PC-9 (cell line): Measurements from ENCODE around the gene MED4. TPM values are rescaled to one million over a fixed set of nuclear protein-coding genes. Genes with fewer than 3 reads are reported as not detected.

Experiments
- BruUV-seq: library from RNA; stranded (reverse); fragments of 400-500 nt; replicated peaks from 2 replicates; lab custom pipeline; 2021; lab: Mats Ljungman, UMichigan
- CTCF ChIA-PET: fragments of 300-600 bp; sonication (Branson Sonifier 250); formaldehyde crosslinking; loops from one replicate; lab custom pipeline; 2022; ENCODE audit warnings: antibody characterized with exemption; lab: Charles Lee
- POLR2A ChIA-PET: fragments of 300-600 bp; sonication (Branson Sonifier 250); formaldehyde crosslinking; loops from one replicate; lab custom pipeline; 2022; ENCODE audit warnings: antibody characterized with exemption; ENCODE audit not compliant: unreplicated experiment; lab: Charles Lee
- DNase-seq, 2 experiments: peaks; one replicate each; pipeline versions ENCODE4 v3.0.0 to v3.0.0-alpha.2; 2015 to 2022; ENCODE audit warnings: mixed read lengths in 1 of 2
- H2AFZ ChIP-seq: fragments of 200-600 bp; sonication (generic); 2 replicates; pipeline ENCODE4 v1.8.1; 2017; ENCODE audit warnings: antibody characterized with exemption
- H3F3A ChIP-seq: fragments of 200-600 bp; sonication (generic); 2 replicates; pipeline ENCODE4 v1.8.1; 2017; ENCODE audit warnings: antibody characterized with exemption, mild to moderate bottlenecking, low read depth; ENCODE audit not compliant: insufficient read depth
- H3K27ac ChIP-seq: fragments of 200-600 bp; sonication (generic); 2 replicates; pipeline ENCODE4 v1.6.1; 2016; ENCODE audit warnings: mixed run types
- H3K27me3 ChIP-seq: fragments of 200-600 bp; sonication (generic); 2 replicates; pipeline ENCODE4 v1.6.1; 2016; ENCODE audit warnings: low read depth, mixed run types; ENCODE audit not compliant: insufficient read depth
- H3K36me3 ChIP-seq: fragments of 200-600 bp; sonication (generic); 2 replicates; pipeline ENCODE4 v1.6.1; 2016; ENCODE audit warnings: low read depth, mixed run types
- H3K4me1 ChIP-seq: fragments of 200-600 bp; sonication (generic); replicated peaks from 2 replicates; pipeline ENCODE4 v1.6.1; 2016; ENCODE audit warnings: mixed run types; ENCODE audit not compliant: insufficient read depth
- H3K4me2 ChIP-seq: fragments of 200-600 bp; sonication (generic); 2 replicates; pipeline ENCODE4 v1.6.1; 2017; ENCODE audit warnings: mixed run types
- H3K4me3 ChIP-seq: fragments of 200-600 bp; sonication (generic); 2 replicates; pipeline ENCODE4 v1.6.1; 2016; ENCODE audit warnings: mixed run types
- H3K79me2 ChIP-seq: fragments of 200-600 bp; sonication (generic); 2 replicates; pipeline ENCODE4 v1.6.1; 2017; ENCODE audit warnings: low read depth, mixed run types
- H3K9me2 ChIP-seq: fragments of 200-600 bp; sonication (generic); 2 replicates; pipeline ENCODE4 v1.8.1; 2017; ENCODE audit warnings: mild to moderate bottlenecking; ENCODE audit not compliant: insufficient read depth
- H3K9me3 ChIP-seq: fragments of 200-600 bp; sonication (generic); 2 replicates; pipeline ENCODE4 v1.8.1; 2016; ENCODE audit warnings: low read depth; ENCODE audit not compliant: insufficient read depth
- H4K20me1 ChIP-seq: fragments of 200-600 bp; sonication (generic); 2 replicates; pipeline ENCODE4 v1.8.1; 2017; ENCODE audit not compliant: insufficient read depth
- EZH2 ChIP-seq: fragments of 200-600 bp; sonication (generic); IDR thresholded peaks from 2 replicates; pipeline ENCODE4 v1.8.0; 2017; ENCODE audit warnings: antibody characterized with exemption, low read depth
- intact Hi-C: fragments of 100-400 bp; cut with micrococcal nuclease; formaldehyde crosslinking; loops from one replicate; pipeline ENCODE4 v1.10.0; 2022; ENCODE audit not compliant: unreplicated experiment
- total RNA-seq: library from RNA; stranded (reverse); gene quantifications from 2 replicates; pipeline ENCODE4 v1.2.3, GENCODE V29; 2021
- TF ChIP-seq, protein P1 (sequence below): fragments of 200-600 bp; sonication (generic); conservative IDR thresholded peaks from 2 replicates; pipeline ENCODE4 v1.6.1; 2017; ENCODE audit warnings: mixed run types, antibody characterized with exemption, mild to moderate bottlenecking, moderate library complexity

Gene MED4
- total RNA-seq, 1 experiment from 2014 or later: 38.5 TPM

DNA sequence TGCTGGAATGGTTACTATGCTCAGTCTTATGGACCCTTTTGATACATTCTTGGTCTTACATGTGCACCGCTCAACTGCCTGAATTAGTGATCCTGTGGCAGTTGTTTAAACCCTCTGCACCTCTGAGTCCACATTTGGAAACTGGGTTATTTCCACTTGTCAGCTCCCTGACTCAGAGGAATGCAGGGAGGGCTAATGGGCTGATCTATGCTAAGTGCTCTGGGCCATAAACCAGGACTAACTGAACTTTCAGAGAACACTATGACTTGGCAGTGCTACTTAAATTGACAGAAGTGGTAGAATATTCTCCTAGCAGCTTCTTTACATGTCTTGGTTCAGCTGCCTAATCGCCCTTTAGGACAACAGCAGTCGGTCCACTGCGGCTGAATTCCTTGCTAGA lies 26.8 kb upstream of the MED4 start:
- CTCF ChIA-PET: no interaction called here
- intact Hi-C loops: loop anchor here (10.0 kb wide), 1 partner anchor 643 kb away; no protein-coding TSS in a partner anchor

DNA sequence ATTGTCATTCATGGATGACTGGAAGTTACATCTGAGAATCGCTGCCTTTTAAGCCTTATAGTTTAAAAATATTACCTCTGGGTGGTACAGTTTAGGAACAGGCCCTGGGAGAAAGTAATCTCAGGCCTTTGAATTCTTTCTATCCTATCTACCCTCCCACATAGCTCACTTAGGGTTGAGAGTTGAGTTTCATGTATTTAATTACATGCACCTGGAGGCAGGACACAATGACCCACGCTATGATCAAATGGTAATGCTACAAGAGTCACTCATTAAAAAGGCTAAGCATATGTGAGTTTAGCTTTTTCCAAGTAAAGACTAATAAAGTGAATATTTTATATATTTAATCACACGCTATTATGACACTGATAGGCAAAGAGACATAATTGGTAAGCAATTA lies 25.3 kb upstream of the MED4 start:
- Histone ChIP-seq H3K4me2 (no peak overlapping the region), H3K79me2 (no peaks in the 10 kb centered on the region), H3K27ac (no peak overlapping the region), H2AFZ (no peak overlapping the region), H3K9me3 (no peaks in the 10 kb centered on the region; the same call in 1 of the 2 replicates), H3K4me3 (no peak overlapping the region), H3K36me3 (no peaks in the 10 kb centered on the region), H3K4me1 (no peaks in the 10 kb centered on the region), H3F3A (no peaks in the 10 kb centered on the region), H3K9me2 (no peaks in the 10 kb centered on the region), H3K27me3 (no peaks in the 10 kb centered on the region), H4K20me1 (no peaks in the 10 kb centered on the region)
- no peak for DNase-seq
- intact Hi-C loops: loop anchor here (10.0 kb wide), 1 partner anchor 645 kb away; no protein-coding TSS in a partner anchor
- CTCF ChIA-PET: interaction anchor here (0.7 kb wide), 1 partner anchor 176 kb away, joined by 3 read pairs; no protein-coding TSS in a partner anchor
- POLR2A ChIA-PET: no interaction called here
- BruUV-seq: no TSS peak
- no peak for TF ChIP-seq EZH2

More for the DNA sequence above, 26.8 kb upstream of the MED4 start:
- Histone ChIP-seq H3K4me2 (no peak overlapping the region), H3K27me3 (no peaks in the 10 kb centered on the region), H3K9me3 (no peaks in the 10 kb centered on the region; the same call in 1 of the 2 replicates), H3K4me1 (no peaks in the 10 kb centered on the region), H3F3A (no peaks in the 10 kb centered on the region), H4K20me1 (no peaks in the 10 kb centered on the region), H3K9me2 (no peaks in the 10 kb centered on the region), H3K4me3 (no peak overlapping the region), H3K27ac (no peak overlapping the region), H3K79me2 (no peaks in the 10 kb centered on the region), H2AFZ (no peak overlapping the region), H3K36me3 (no peaks in the 10 kb centered on the region)
- POLR2A ChIA-PET: no interaction called here
- no peak for DNase-seq
- TF ChIP-seq EZH2: no peak
- TF ChIP-seq, protein P1, sequence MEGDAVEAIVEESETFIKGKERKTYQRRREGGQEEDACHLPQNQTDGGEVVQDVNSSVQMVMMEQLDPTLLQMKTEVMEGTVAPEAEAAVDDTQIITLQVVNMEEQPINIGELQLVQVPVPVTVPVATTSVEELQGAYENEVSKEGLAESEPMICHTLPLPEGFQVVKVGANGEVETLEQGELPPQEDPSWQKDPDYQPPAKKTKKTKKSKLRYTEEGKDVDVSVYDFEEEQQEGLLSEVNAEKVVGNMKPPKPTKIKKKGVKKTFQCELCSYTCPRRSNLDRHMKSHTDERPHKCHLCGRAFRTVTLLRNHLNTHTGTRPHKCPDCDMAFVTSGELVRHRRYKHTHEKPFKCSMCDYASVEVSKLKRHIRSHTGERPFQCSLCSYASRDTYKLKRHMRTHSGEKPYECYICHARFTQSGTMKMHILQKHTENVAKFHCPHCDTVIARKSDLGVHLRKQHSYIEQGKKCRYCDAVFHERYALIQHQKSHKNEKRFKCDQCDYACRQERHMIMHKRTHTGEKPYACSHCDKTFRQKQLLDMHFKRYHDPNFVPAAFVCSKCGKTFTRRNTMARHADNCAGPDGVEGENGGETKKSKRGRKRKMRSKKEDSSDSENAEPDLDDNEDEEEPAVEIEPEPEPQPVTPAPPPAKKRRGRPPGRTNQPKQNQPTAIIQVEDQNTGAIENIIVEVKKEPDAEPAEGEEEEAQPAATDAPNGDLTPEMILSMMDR: no peak
- BruUV-seq: no TSS peak

DNA sequence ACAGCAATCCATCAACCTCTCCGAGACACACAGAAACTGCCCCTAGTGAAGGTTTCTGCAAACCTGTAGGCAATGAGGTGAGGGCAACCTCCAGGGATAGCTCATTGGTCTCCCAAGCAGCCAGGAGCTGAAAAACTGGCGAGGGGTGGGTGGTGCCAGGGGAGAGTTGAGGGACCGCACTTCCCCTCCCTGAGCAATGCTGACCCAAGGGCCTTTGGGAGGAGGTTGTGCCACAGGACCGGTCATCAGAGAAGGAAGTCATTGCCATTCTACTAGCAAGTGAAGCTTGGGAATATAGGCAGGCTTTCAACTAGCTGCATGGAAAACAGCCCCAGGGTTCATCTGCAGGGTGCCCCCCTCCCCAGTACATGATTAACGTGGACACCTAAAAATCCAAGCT lies 23.1 kb upstream of the MED4 start:
- Histone ChIP-seq H3K4me3 (no peak overlapping the region), H3K27ac (no peak overlapping the region), H3K9me2 (no peaks in the 10 kb centered on the region), H3K36me3 (no peaks in the 10 kb centered on the region), H3K4me1 (no peaks in the 10 kb centered on the region), H3F3A (no peaks in the 10 kb centered on the region), H3K4me2 (no peak overlapping the region), H3K9me3 (no peaks in the 10 kb centered on the region; the same call in 1 of the 2 replicates), H3K79me2 (no peaks in the 10 kb centered on the region), H2AFZ (no peak overlapping the region), H4K20me1 (no peaks in the 10 kb centered on the region), H3K27me3 (no peaks in the 10 kb centered on the region)
- ChIA-PET POLR2A (no interaction called here), CTCF (no interaction called here)
- TF ChIP-seq EZH2: no peak
- TF ChIP-seq, protein P1: no peak
- no TSS peak for BruUV-seq
- intact Hi-C loops: no loop called here
- no peak for DNase-seq

DNA sequence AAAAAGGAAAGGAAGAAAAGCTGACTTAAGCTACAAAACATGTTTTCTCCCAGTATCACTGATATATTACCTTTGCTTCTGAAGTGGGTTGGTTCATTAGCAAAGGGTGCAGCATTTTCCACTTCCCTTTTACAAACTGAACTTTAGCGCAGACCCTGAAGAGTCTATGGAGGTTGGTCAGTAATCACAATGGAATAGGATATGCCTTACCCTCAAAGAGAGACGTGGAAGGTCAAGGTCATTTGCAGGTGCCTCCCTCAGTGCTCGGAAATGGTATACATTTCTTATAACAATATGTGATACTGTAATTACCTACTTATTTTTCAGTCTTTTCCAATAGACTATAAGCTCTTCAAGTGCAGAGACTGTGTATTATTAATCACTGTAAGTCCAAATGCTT lies 21.9 kb upstream of the MED4 start:
- TF ChIP-seq, protein P1: no peak
- TF ChIP-seq EZH2: no peak
- Histone ChIP-seq H3K27me3 (no peaks in the 10 kb centered on the region), H3K4me2 (no peak overlapping the region), H3K27ac (no peak overlapping the region), H3K9me3 (no peaks in the 10 kb centered on the region), H2AFZ (no peak overlapping the region), H4K20me1 (no peaks in the 10 kb centered on the region), H3K79me2 (no peaks in the 10 kb centered on the region), H3K4me3 (no peak overlapping the region), H3K4me1 (no peaks in the 10 kb centered on the region), H3K9me2 (no peaks in the 10 kb centered on the region), H3F3A (no peaks in the 10 kb centered on the region), H3K36me3 (no peaks in the 10 kb centered on the region)
- POLR2A ChIA-PET: no interaction called here
- no TSS peak for BruUV-seq
- CTCF ChIA-PET: no interaction called here
- DNase-seq: no peak
- intact Hi-C loops: no loop called here
